HG02885 (cell line): ENCODE results near the gene ABTB2.

Experiments
- ATAC-seq: cut with Tn5 transposase; IDR thresholded peaks from one replicate; pipeline ENCODE4 v1.9.1; 2021; ENCODE audit warnings: mild to moderate bottlenecking; ENCODE audit not compliant: unreplicated experiment, poor library complexity

The ABTB2 gene

GRCh38 chr11:34203377-34203871 is 154.4 kb downstream of the ABTB2 start:
- ATAC-seq = no peak

- ATAC-seq = no peak
Observed at GRCh38 chr11:34201129-34201528, 156.7 kb downstream of the ABTB2 start.

- no peak for ATAC-seq
Observed at GRCh38 chr11:34199525-34199924, 158.3 kb downstream of the ABTB2 start.

GRCh38 chr11:34198523-34198922 is 159.3 kb downstream of the ABTB2 start:
- ATAC-seq = no peak

- no peak for ATAC-seq
Observed at GRCh38 chr11:34197256-34197655, 160.6 kb downstream of the ABTB2 start.

- no peak for ATAC-seq
Observed at GRCh38 chr11:34194576-34195335, 163.1 kb downstream of the ABTB2 start.

- ATAC-seq = no peak
Observed at GRCh38 chr11:34192481-34193401, 165.1 kb downstream of the ABTB2 start.

GRCh38 chr11:34191578-34191977 is 166.2 kb downstream of the ABTB2 start:
- no peak for ATAC-seq

GRCh38 chr11:34190192-34191139 is 167.3 kb downstream of the ABTB2 start:
- ATAC-seq = no peak

GRCh38 chr11:34189191-34189590 is 168.6 kb downstream of the ABTB2 start:
- ATAC-seq = no peak

GRCh38 chr11:34188181-34188580 is 169.6 kb downstream of the ABTB2 start:
- no peak for ATAC-seq

GRCh38 chr11:34185926-34186841 is 171.6 kb downstream of the ABTB2 start:
- no peak for ATAC-seq

- ATAC-seq = no peak
Observed at GRCh38 chr11:34184505-34185015, 173.2 kb downstream of the ABTB2 start.

GRCh38 chr11:34183848-34184391 is 173.9 kb downstream of the ABTB2 start:
- no peak for ATAC-seq

- no peak for ATAC-seq
Observed at GRCh38 chr11:34182921-34183685, 174.7 kb downstream of the ABTB2 start.

- ATAC-seq = no peak
Observed at GRCh38 chr11:34182425-34182824, 175.4 kb downstream of the ABTB2 start.

- no peak for ATAC-seq
Observed at GRCh38 chr11:34181856-34182405, 175.9 kb downstream of the ABTB2 start.

GRCh38 chr11:34181251-34181650 is 176.6 kb downstream of the ABTB2 start:
- ATAC-seq = no peak
